Calu3 (cell line): Measurements from ENCODE around the gene PSMB7. TPM values are rescaled to one million over a fixed set of nuclear protein-coding genes. Genes with fewer than 3 reads are reported as not detected.
"Not testable (repeated sequence)": the region's sequence is repeated elsewhere in the genome, so short reads cannot be mapped to it uniquely, and the experiment has no call there.

Experiments
- BruUV-seq: library from RNA; stranded (reverse); fragments of 400-500 nt; replicated peaks from 2 replicates; lab custom pipeline; 2021; lab: Mats Ljungman, UMichigan
- CTCF ChIA-PET: fragments of 300-600 bp; sonication (Branson Sonifier 250); formaldehyde crosslinking; loops from one replicate; lab custom pipeline; 2022; ENCODE audit warnings: antibody characterized with exemption; lab: Charles Lee
- DNase-seq: peaks from one replicate; pipeline ENCODE4 v3.0.0; 2022
- H3K27ac Mint-ChIP-seq: one replicate; pipeline ENCODE4 v1.8.0; 2022; ENCODE audit warnings: mixed read lengths; ENCODE audit not compliant: unreplicated experiment
- H3K27me3 Mint-ChIP-seq: one replicate; pipeline ENCODE4 v1.8.0; 2022; ENCODE audit warnings: mixed read lengths; ENCODE audit not compliant: unreplicated experiment
- H3K36me3 Mint-ChIP-seq: one replicate; pipeline ENCODE4 v1.8.0; 2022; ENCODE audit warnings: mild to moderate bottlenecking, moderate library complexity, mixed read lengths; ENCODE audit not compliant: insufficient read depth, unreplicated experiment
- H3K4me1 Mint-ChIP-seq: one replicate; pipeline ENCODE4 v1.8.0; 2022; ENCODE audit warnings: mild to moderate bottlenecking, low read depth, mixed read lengths; ENCODE audit not compliant: unreplicated experiment
- H3K4me3 Mint-ChIP-seq: one replicate; pipeline ENCODE4 v1.8.0; 2022; ENCODE audit warnings: mild to moderate bottlenecking, low read depth, moderate library complexity, mixed read lengths; ENCODE audit not compliant: unreplicated experiment
- H3K9me3 Mint-ChIP-seq: one replicate; pipeline ENCODE4 v1.8.0; 2022; ENCODE audit warnings: low read depth, mixed read lengths; ENCODE audit not compliant: unreplicated experiment
- CTCF ChIP-seq: fragments of 200-600 bp; IDR thresholded peaks from one replicate; pipeline ENCODE4 v1.8.0; 2022; ENCODE audit warnings: antibody characterized with exemption; ENCODE audit not compliant: unreplicated experiment
- intact Hi-C: fragments of 100-400 bp; cut with micrococcal nuclease; formaldehyde crosslinking; loops from one replicate; pipeline ENCODE4 v1.10.0; 2022; ENCODE audit not compliant: unreplicated experiment
- total RNA-seq: library from RNA; stranded (reverse); gene quantifications from 2 replicates; pipeline ENCODE4 v1.2.3, GENCODE V29; 2022

Gene PSMB7
- total RNA-seq, 1 experiment from 2014 or later = 137 TPM

GRCh38 chr9:124429530-124429867 lies 14.3 kb upstream of the PSMB7 start:
- H3K27me3 Mint-ChIP-seq = peaks cover 29% of the 10 kb centered on the region
- no peaks in the 10 kb centered on the region for H3K36me3 Mint-ChIP-seq
- no peak overlapping the region for H3K4me3 Mint-ChIP-seq
- H3K4me1 Mint-ChIP-seq = no peaks in the 10 kb centered on the region
- H3K9me3 Mint-ChIP-seq = no peaks in the 10 kb centered on the region
- CTCF ChIA-PET = no interaction called here
- no TSS peak for BruUV-seq
- DNase-seq = no peak
- intact Hi-C loops = no loop called here
- H3K27ac Mint-ChIP-seq = no peak overlapping the region
- no peak for TF ChIP-seq CTCF

GRCh38 chr9:124428751-124429529 lies 13.7 kb upstream of the PSMB7 start:
- H3K27me3 Mint-ChIP-seq = peaks cover 29% of the 10 kb centered on the region
- H3K4me1 Mint-ChIP-seq = no peaks in the 10 kb centered on the region
- H3K4me3 Mint-ChIP-seq = no peak overlapping the region
- TF ChIP-seq CTCF = no peak
- no peak overlapping the region for H3K27ac Mint-ChIP-seq
- CTCF ChIA-PET = no interaction called here
- no TSS peak for BruUV-seq
- intact Hi-C loops = no loop called here
- DNase-seq = no peak
- no peaks in the 10 kb centered on the region for H3K9me3 Mint-ChIP-seq
- H3K36me3 Mint-ChIP-seq = no peaks in the 10 kb centered on the region

- no peak overlapping the region for H3K4me3 Mint-ChIP-seq
- H3K9me3 Mint-ChIP-seq = no peaks in the 10 kb centered on the region
- no peak overlapping the region for H3K27ac Mint-ChIP-seq
- no peaks in the 10 kb centered on the region for H3K36me3 Mint-ChIP-seq
- intact Hi-C loops = no loop called here
- CTCF ChIA-PET = no interaction called here
- no peak for TF ChIP-seq CTCF
- peaks cover 9% of the 10 kb centered on the region for H3K4me1 Mint-ChIP-seq
- BruUV-seq = no TSS peak
- no peak for DNase-seq
- peaks cover 29% of the 10 kb centered on the region for H3K27me3 Mint-ChIP-seq
Measured at GRCh38 chr9:124427281-124427680, 12.0 kb upstream of the PSMB7 start.

GRCh38 chr9:124426361-124426760 lies 11.1 kb upstream of the PSMB7 start:
- CTCF ChIA-PET = no interaction called here
- TF ChIP-seq CTCF = no peak

DNA sequence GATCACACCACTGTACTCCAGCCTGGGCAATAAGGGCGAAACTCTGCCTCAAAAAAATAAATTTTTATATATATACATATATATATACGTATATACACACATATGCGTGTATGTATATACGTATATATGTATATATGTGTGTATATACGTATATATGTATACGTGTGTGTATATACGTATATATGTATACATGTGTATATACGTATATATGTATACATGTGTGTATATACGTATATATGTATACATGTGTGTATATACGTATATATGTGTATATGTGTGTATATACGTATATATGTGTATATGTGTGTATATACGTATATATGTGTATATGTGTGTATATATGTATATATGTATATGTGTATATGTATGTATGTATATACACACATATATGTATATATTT lies 10.5 kb upstream of the PSMB7 start:
- H3K9me3 Mint-ChIP-seq, BruUV-seq, H3K4me3 Mint-ChIP-seq, H3K27ac Mint-ChIP-seq, intact Hi-C loops, DNase-seq, H3K36me3 Mint-ChIP-seq, CTCF ChIA-PET, H3K4me1 Mint-ChIP-seq: not testable (repeated sequence)
- H3K27me3 Mint-ChIP-seq = peaks cover 35% of the 10 kb centered on the region

More at GRCh38 chr9:124426361-124426760, 11.1 kb upstream of the PSMB7 start:
- Mint-ChIP-seq H3K9me3 (no peaks in the 10 kb centered on the region), H3K36me3 (no peaks in the 10 kb centered on the region), H3K27ac (no peak overlapping the region), H3K4me3 (no peak overlapping the region), H3K4me1 (peaks cover 9% of the 10 kb centered on the region), H3K27me3 (peaks cover 34% of the 10 kb centered on the region)
- intact Hi-C loops = no loop called here
- no peak for DNase-seq
- no TSS peak for BruUV-seq
